Measurements from ENCODE around the gene B4GAT1.

The B4GAT1 gene

DNA sequence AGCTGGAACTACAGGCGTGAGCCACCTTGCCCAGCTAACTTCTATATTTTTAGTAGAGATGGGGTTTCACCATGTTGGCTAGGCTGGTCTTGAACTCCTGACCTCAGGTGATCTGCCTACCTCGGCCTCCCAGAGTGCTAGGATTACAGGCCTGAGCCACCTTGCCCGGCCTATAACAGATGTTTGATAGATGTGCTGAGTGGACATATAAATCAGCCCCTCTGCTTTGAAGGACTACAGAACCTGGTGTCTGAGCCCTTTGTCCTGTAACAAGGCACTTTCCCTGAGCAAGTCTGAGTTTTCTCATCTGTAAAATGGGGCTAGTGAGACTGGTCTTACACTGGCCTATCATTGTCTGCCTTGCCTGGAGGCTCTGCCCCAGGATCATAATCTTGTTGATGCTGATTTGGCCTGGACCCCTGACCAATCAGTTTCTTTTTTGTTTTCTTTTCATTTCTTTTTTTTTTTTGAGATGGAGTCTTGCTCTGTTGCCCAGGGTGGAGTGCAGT, 18.2 kb downstream of the B4GAT1 start:
- H3K27me3 ChIP-seq (ENCODE audit: low read depth, low read length), result no peaks in the 10 kb centered on the region
- H3K4me2 ChIP-seq (ENCODE audit: low read length), result no peak overlapping the region
- H3K27ac ChIP-seq (ENCODE audit: low read length), result no peak overlapping the region
- TF ChIP-seq, protein P1, sequence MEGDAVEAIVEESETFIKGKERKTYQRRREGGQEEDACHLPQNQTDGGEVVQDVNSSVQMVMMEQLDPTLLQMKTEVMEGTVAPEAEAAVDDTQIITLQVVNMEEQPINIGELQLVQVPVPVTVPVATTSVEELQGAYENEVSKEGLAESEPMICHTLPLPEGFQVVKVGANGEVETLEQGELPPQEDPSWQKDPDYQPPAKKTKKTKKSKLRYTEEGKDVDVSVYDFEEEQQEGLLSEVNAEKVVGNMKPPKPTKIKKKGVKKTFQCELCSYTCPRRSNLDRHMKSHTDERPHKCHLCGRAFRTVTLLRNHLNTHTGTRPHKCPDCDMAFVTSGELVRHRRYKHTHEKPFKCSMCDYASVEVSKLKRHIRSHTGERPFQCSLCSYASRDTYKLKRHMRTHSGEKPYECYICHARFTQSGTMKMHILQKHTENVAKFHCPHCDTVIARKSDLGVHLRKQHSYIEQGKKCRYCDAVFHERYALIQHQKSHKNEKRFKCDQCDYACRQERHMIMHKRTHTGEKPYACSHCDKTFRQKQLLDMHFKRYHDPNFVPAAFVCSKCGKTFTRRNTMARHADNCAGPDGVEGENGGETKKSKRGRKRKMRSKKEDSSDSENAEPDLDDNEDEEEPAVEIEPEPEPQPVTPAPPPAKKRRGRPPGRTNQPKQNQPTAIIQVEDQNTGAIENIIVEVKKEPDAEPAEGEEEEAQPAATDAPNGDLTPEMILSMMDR (IDR thresholded peaks at IDR 0.05; ENCODE audit: low read depth, low read length), result no peak
- no peak for TF ChIP-seq EZH2phosphoT487 (IDR thresholded peaks at IDR 0.05; ENCODE audit: low read depth)
- no peaks in the 10 kb centered on the region for H3K36me3 ChIP-seq (replicated peaks; ENCODE audit: low read depth, low read length)
- H3K79me2 ChIP-seq (ENCODE audit: low read length), result no peaks in the 10 kb centered on the region
- peaks cover 15% of the 10 kb centered on the region for H3K4me1 ChIP-seq (ENCODE audit: low read length)
- H3K9me3 ChIP-seq (ENCODE audit: insufficient read depth, low read length), result no peaks in the 10 kb centered on the region
- no peaks in the 10 kb centered on the region for H4K20me1 ChIP-seq (ENCODE audit: insufficient read depth, low read length)
- no peak overlapping the region for H3K9ac ChIP-seq (ENCODE audit: low read length)
- no peak overlapping the region for H3K4me3 ChIP-seq (ENCODE audit: low read length)
- no peak overlapping the region for H2AFZ ChIP-seq (ENCODE audit: low read depth, low read length)

- Histone ChIP-seq H4K20me1 (ENCODE audit: insufficient read depth, low read length) (no peaks in the 10 kb centered on the region), H3K27me3 (ENCODE audit: low read depth, low read length) (no peaks in the 10 kb centered on the region), H3K27ac (ENCODE audit: low read length) (no peak overlapping the region), H3K4me2 (ENCODE audit: low read length) (peak overlapping the region; percentile 97), H2AFZ (ENCODE audit: low read depth, low read length) (peak overlapping the region; percentile 99), H3K4me1 (ENCODE audit: low read length) (peaks cover 19% of the 10 kb centered on the region), H3K4me3 (ENCODE audit: low read length) (peak overlapping the region; percentile 72), H3K9me3 (ENCODE audit: insufficient read depth, low read length) (no peaks in the 10 kb centered on the region), H3K36me3 (replicated peaks; ENCODE audit: low read depth, low read length) (no peaks in the 10 kb centered on the region), H3K79me2 (ENCODE audit: low read length) (no peaks in the 10 kb centered on the region), H3K9ac (ENCODE audit: low read length) (peak overlapping the region; percentile 56)
- no peak for TF ChIP-seq EZH2phosphoT487 (IDR thresholded peaks at IDR 0.05; ENCODE audit: low read depth)
- TF ChIP-seq, protein P1 (IDR thresholded peaks at IDR 0.05; ENCODE audit: low read depth, low read length), result peak; percentile 96
Observed at GRCh38 chr11:66328302-66329144, 18.9 kb downstream of the B4GAT1 start.

DNA sequence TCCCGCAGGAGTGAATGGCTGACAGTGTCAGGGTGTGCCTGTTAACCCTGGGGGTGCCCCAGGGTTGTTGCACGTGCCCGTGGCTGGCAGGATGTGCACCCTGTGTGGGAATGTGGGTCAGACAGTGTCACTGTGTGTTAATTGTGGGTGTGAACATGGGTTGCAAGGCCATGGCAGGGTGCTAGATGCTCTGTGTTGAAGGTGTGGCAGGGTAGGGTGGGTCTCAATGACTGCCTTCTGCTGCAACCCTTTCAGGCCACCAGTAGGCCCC, 19.5 kb downstream of the B4GAT1 start:
- TF ChIP-seq, protein P1 (IDR thresholded peaks at IDR 0.05; ENCODE audit: low read depth, low read length), result no peak
- TF ChIP-seq EZH2phosphoT487 (IDR thresholded peaks at IDR 0.05; ENCODE audit: low read depth), result no peak
- Histone ChIP-seq H3K27ac (ENCODE audit: low read length) (no peak overlapping the region), H3K36me3 (replicated peaks; ENCODE audit: low read depth, low read length) (no peaks in the 10 kb centered on the region), H3K79me2 (ENCODE audit: low read length) (no peaks in the 10 kb centered on the region), H2AFZ (ENCODE audit: low read depth, low read length) (peak overlapping the region; percentile 99; the same call in 1 of the 2 replicates), H3K4me3 (ENCODE audit: low read length) (no peak overlapping the region), H4K20me1 (ENCODE audit: insufficient read depth, low read length) (no peaks in the 10 kb centered on the region), H3K9ac (ENCODE audit: low read length) (no peak overlapping the region; the same call in 1 of the 2 replicates), H3K4me1 (ENCODE audit: low read length) (peaks cover 19% of the 10 kb centered on the region), H3K9me3 (ENCODE audit: insufficient read depth, low read length) (no peaks in the 10 kb centered on the region), H3K4me2 (ENCODE audit: low read length) (peak overlapping the region; percentile 97), H3K27me3 (ENCODE audit: low read depth, low read length) (no peaks in the 10 kb centered on the region)

DNA sequence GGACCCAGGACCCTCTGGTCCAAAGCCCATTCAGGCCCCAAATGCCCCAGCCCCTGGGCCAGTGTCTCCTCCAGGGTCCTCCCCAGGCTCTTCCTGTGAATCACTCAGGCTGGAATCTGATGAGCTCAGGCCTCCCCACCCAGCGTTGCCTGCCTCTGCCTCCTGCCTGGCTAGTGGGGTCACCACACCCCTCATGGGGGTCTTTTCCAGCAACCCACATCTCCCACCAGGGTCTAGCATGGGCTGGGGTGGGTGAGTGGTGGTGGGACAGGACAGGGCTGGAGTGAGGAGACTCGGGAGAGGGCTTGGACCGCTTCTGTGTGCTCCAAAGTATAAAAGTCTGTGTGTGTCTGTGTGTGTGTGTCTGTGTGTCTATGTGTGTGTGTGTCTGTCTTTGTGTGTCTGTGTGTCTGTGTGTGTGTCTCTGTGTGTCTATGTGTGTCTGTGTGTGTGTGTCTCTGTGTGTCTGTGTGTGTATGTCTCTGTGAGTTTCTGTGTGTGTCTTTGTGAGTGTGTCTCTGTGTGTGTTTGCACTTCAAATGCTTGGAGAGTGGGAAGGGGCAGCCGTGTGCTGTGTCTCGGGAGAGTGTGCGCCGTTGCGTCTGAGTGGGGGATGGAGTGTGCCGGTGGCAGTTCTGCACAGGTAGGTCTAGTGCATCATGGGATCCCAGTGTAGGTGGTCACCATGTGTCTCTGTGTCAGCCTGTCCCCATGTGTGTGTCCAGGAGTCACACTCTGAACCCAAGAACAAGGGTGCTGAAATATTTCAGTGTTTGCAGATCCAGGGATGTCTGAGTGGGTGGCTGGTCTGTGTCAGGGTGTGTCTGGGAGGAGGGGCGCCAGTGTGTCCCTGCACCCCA, 20.0 kb downstream of the B4GAT1 start:
- Histone ChIP-seq H3K9ac (ENCODE audit: low read length) (no peak overlapping the region), H3K4me2 (ENCODE audit: low read length) (no peak overlapping the region)
- TF ChIP-seq, protein P1 (IDR thresholded peaks at IDR 0.05; ENCODE audit: low read depth, low read length), result no peak
- TF ChIP-seq EZH2phosphoT487 (IDR thresholded peaks at IDR 0.05; ENCODE audit: low read depth), result no peak

More for the DNA sequence above, 20.0 kb downstream of the B4GAT1 start:
- Histone ChIP-seq H3K4me3 (ENCODE audit: low read length) (no peak overlapping the region), H4K20me1 (ENCODE audit: insufficient read depth, low read length) (no peaks in the 10 kb centered on the region), H3K36me3 (replicated peaks; ENCODE audit: low read depth, low read length) (no peaks in the 10 kb centered on the region), H3K9me3 (ENCODE audit: insufficient read depth, low read length) (no peaks in the 10 kb centered on the region), H3K4me1 (ENCODE audit: low read length) (peaks cover 20% of the 10 kb centered on the region), H3K27me3 (ENCODE audit: low read depth, low read length) (no peaks in the 10 kb centered on the region), H3K27ac (ENCODE audit: low read length) (no peak overlapping the region), H2AFZ (ENCODE audit: low read depth, low read length) (no peak overlapping the region), H3K79me2 (ENCODE audit: low read length) (no peaks in the 10 kb centered on the region)

All from OCI-LY3 (cell line).